PC-3 (cell line): ENCODE results near the gene THSD8. TPM values are rescaled to one million over a fixed set of nuclear protein-coding genes. Genes with fewer than 3 reads are reported as not detected.

Source experiments
- ATAC-seq: fragments of 200-7000 bp; cut with Tn5 transposase; 2 replicates; pipeline ENCODE4 v1.9.1; 2020; ENCODE audit warnings: mild to moderate bottlenecking, moderate library complexity
- BruUV-seq: library from RNA; stranded (reverse); fragments of 400-500 nt; replicated peaks from 2 replicates; lab custom pipeline; 2021; lab: Mats Ljungman, UMichigan
- CTCF ChIA-PET: fragments of 300-600 bp; sonication (Branson Sonifier 250); formaldehyde crosslinking; loops from one replicate; lab custom pipeline; 2022; ENCODE audit warnings: antibody characterized with exemption; lab: Charles Lee
- POLR2A ChIA-PET: fragments of 300-600 bp; sonication (Branson Sonifier 250); formaldehyde crosslinking; loops from one replicate; lab custom pipeline; 2022; ENCODE audit warnings: antibody characterized with exemption; ENCODE audit not compliant: unreplicated experiment; lab: Charles Lee
- DNase-seq: peaks from one replicate; pipeline ENCODE4 v3.0.0-alpha.2; 2015
- H2AFZ ChIP-seq: fragments of 300-600 bp; sonication (generic); 2 replicates; pipeline ENCODE4 v1.6.0; 2016; ENCODE audit warnings: antibody characterized with exemption, low read length
- H3F3A ChIP-seq: fragments of 300-600 bp; sonication (generic); one replicate; pipeline ENCODE4 v1.6.0; 2017; ENCODE audit warnings: antibody characterized with exemption, low read length, control low read depth, mild to moderate bottlenecking; ENCODE audit not compliant: unreplicated experiment
- H3K27ac ChIP-seq: fragments of 300-600 bp; sonication (generic); 2 replicates; pipeline ENCODE4 v1.5.1; 2016; ENCODE audit warnings: mild to moderate bottlenecking, low read length
- H3K27me3 ChIP-seq: fragments of 300-600 bp; sonication (generic); 2 replicates; pipeline ENCODE4 v1.6.1; 2016; ENCODE audit warnings: low read length, mixed read lengths
- H3K36me3 ChIP-seq: fragments of 300-600 bp; sonication (generic); 2 replicates; pipeline ENCODE4 v1.6.1; 2016; ENCODE audit warnings: low read depth, mixed run types, low read length, mixed read lengths
- H3K4me1 ChIP-seq: fragments of 300-600 bp; sonication (generic); 2 replicates; pipeline ENCODE4 v1.5.1; 2016; ENCODE audit warnings: low read length; ENCODE audit not compliant: insufficient read depth
- H3K4me2 ChIP-seq: fragments of 300-600 bp; sonication (generic); 2 replicates; pipeline ENCODE4 v1.6.0; 2016; ENCODE audit warnings: low read length
- H3K4me3 ChIP-seq: fragments of 300-600 bp; sonication (generic); 2 replicates; pipeline ENCODE4 v1.5.1; 2016; ENCODE audit warnings: mild to moderate bottlenecking, low read length, mixed read lengths
- H3K79me2 ChIP-seq: fragments of 300-600 bp; sonication (generic); 2 replicates; pipeline ENCODE4 v1.6.1; 2017; ENCODE audit warnings: low read length, mixed read lengths
- H3K9ac ChIP-seq: fragments of 300-600 bp; sonication (generic); 2 replicates; pipeline ENCODE4 v1.6.0; 2016; ENCODE audit warnings: mild to moderate bottlenecking, low read length
- H3K9me2 ChIP-seq: fragments of 300-600 bp; sonication (generic); replicated peaks from 2 replicates; pipeline ENCODE4 v1.6.1; 2016; ENCODE audit warnings: mixed run types, low read length, mixed read lengths
- H3K9me3 ChIP-seq: fragments of 300-600 bp; sonication (generic); 2 replicates; pipeline ENCODE4 v1.6.1; 2016; ENCODE audit warnings: low read length, mixed read lengths
- H4K20me1 ChIP-seq: fragments of 300-600 bp; sonication (generic); 2 replicates; pipeline ENCODE4 v1.6.1; 2016; ENCODE audit warnings: low read length, mixed read lengths
- EZH2 ChIP-seq: fragments of 300-600 bp; sonication (generic); IDR thresholded peaks from one replicate; pipeline ENCODE4 v1.6.1; 2017; ENCODE audit warnings: antibody characterized with exemption, mild to moderate bottlenecking, low read length; ENCODE audit not compliant: unreplicated experiment
- EZH2phosphoT487 ChIP-seq: fragments of 300-600 bp; sonication (generic); IDR thresholded peaks from 2 replicates; pipeline ENCODE4 v1.6.1; 2018; ENCODE audit warnings: mild to moderate bottlenecking, antibody characterized with exemption, low read length, borderline replicate concordance
- intact Hi-C: fragments of 100-400 bp; cut with micrococcal nuclease; formaldehyde crosslinking; loops from 2 replicates; pipeline ENCODE4 v1.9.0; 2023
- total RNA-seq: library from RNA; depleted of rRNA; stranded (reverse); fragments of >200 nt; gene quantifications from 2 replicates; pipeline ENCODE4 v1.2.3, GENCODE V29; 2014
- TF ChIP-seq, protein P1 (sequence below): fragments of 300-600 bp; sonication (generic); conservative IDR thresholded peaks from 2 replicates; pipeline ENCODE4 v1.5.1; 2017; ENCODE audit warnings: antibody characterized with exemption, low read depth, mild to moderate bottlenecking, low read length

The THSD8 gene
- total RNA-seq, 1 experiment from 2014 or later, result not detected

DNA sequence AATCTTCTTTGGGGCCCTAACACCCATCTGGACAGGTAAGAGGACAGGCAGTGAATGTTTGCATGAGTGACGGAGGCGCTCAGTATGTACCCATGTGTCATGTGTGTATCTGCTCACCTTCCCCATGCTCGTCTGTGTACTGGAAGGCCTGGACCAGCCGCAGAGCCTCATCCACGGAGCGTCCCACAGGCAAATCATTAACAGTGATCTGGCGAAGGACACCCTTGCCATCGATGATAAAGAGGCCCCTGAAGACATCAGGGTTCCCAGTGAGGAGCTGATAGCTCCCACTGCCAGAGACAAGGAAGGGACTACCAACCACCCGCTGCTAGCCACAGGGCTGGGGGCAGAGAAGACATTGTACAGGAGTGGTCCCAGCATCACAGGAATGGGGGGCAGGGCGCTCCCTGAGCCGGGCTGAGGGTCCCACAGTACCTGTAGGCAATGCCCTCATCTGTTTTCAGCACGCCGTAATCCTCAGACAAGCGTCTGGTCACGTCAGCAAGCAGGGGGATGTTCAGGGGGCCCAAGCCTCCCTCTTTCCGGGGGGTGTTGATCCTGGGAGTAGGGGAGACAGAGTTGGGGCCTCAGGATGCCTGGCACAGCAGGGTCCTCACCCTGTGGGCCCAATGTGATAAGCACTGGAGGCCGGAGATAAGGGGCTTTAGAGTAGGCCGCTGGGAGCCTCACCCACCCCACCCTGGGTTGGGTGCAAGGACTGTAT, 2.0 kb upstream of the THSD8 start:
- H3K36me3 ChIP-seq, result peaks cover 15% of the 10 kb centered on the region
- no peaks in the 10 kb centered on the region for H3K9me2 ChIP-seq
- peaks cover 28% of the 10 kb centered on the region for H3K79me2 ChIP-seq
- POLR2A ChIA-PET, result no interaction called here
- no peaks in the 10 kb centered on the region for H3K9me3 ChIP-seq
- no peak overlapping the region for H3K27ac ChIP-seq
- H2AFZ ChIP-seq, result no peak overlapping the region
- H3K4me3 ChIP-seq, result peak overlapping the region; percentile 81
- TF ChIP-seq EZH2 (no peak), EZH2phosphoT487 (no peak)
- H3F3A ChIP-seq, result no peaks in the 10 kb centered on the region
- intact Hi-C loops, result loop anchor here (5.0 kb wide), 1 partner anchor 37 kb away; the partner anchor contains the start of gene MAST1
- H3K4me2 ChIP-seq, result peak overlapping the region; percentile 91
- BruUV-seq, result no TSS peak
- no peak overlapping the region for H3K9ac ChIP-seq
- DNase-seq (no peak), ATAC-seq (no peak)
- H4K20me1 ChIP-seq, result no peaks in the 10 kb centered on the region
- CTCF ChIA-PET, result interaction anchor here (1.1 kb wide), 2 partner anchors 22 to 48 kb away, joined by 3 to 4 read pairs; no protein-coding TSS in a partner anchor
- H3K4me1 ChIP-seq, result peaks cover 20% of the 10 kb centered on the region
- no peaks in the 10 kb centered on the region for H3K27me3 ChIP-seq

DNA sequence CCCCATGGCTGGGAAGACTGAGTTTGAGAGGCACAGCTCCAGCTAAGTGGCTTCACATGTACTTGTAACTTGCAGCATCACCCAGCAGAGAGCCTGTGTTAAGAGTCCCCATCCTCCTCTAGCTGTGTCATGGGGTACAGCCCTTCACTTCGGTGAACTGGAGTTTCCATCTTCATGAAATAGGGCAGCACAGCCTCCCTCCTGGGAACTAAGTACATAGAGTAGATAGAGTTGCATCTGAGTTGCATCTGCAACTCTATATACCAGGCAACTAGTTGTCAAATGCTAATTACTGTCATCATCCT, 1.5 kb upstream of the THSD8 start:
- no peak for ATAC-seq
- H3K79me2 ChIP-seq, result peaks cover 28% of the 10 kb centered on the region
- no peaks in the 10 kb centered on the region for H3K9me3 ChIP-seq
- H4K20me1 ChIP-seq, result no peaks in the 10 kb centered on the region
- no peak for TF ChIP-seq EZH2phosphoT487
- TF ChIP-seq, protein P1, sequence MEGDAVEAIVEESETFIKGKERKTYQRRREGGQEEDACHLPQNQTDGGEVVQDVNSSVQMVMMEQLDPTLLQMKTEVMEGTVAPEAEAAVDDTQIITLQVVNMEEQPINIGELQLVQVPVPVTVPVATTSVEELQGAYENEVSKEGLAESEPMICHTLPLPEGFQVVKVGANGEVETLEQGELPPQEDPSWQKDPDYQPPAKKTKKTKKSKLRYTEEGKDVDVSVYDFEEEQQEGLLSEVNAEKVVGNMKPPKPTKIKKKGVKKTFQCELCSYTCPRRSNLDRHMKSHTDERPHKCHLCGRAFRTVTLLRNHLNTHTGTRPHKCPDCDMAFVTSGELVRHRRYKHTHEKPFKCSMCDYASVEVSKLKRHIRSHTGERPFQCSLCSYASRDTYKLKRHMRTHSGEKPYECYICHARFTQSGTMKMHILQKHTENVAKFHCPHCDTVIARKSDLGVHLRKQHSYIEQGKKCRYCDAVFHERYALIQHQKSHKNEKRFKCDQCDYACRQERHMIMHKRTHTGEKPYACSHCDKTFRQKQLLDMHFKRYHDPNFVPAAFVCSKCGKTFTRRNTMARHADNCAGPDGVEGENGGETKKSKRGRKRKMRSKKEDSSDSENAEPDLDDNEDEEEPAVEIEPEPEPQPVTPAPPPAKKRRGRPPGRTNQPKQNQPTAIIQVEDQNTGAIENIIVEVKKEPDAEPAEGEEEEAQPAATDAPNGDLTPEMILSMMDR, result no peak
- no peak for TF ChIP-seq EZH2
- peaks cover 15% of the 10 kb centered on the region for H3K36me3 ChIP-seq
- no peaks in the 10 kb centered on the region for H3F3A ChIP-seq
- ChIA-PET POLR2A (interaction anchor here (0.6 kb wide), 1 partner anchor 34 kb away, joined by 4 read pairs; no protein-coding TSS in a partner anchor), CTCF (interaction anchor here (1.1 kb wide), 1 partner anchor 47 kb away, joined by 3 read pairs; no protein-coding TSS in a partner anchor)
- peak overlapping the region; percentile 81 for H3K4me3 ChIP-seq
- peak overlapping the region; percentile 91 for H3K4me2 ChIP-seq
- no TSS peak for BruUV-seq
- H3K9ac ChIP-seq, result peak overlapping the region; percentile 84; the same call in 1 of the 2 replicates
- H3K4me1 ChIP-seq, result peaks cover 20% of the 10 kb centered on the region
- H2AFZ ChIP-seq, result no peak overlapping the region
- H3K27me3 ChIP-seq, result no peaks in the 10 kb centered on the region
- no peaks in the 10 kb centered on the region for H3K9me2 ChIP-seq
- H3K27ac ChIP-seq, result no peak overlapping the region
- DNase-seq, result no peak
- intact Hi-C loops, result loop anchor here (5.0 kb wide), 1 partner anchor 37 kb away; the partner anchor contains the start of gene MAST1

DNA sequence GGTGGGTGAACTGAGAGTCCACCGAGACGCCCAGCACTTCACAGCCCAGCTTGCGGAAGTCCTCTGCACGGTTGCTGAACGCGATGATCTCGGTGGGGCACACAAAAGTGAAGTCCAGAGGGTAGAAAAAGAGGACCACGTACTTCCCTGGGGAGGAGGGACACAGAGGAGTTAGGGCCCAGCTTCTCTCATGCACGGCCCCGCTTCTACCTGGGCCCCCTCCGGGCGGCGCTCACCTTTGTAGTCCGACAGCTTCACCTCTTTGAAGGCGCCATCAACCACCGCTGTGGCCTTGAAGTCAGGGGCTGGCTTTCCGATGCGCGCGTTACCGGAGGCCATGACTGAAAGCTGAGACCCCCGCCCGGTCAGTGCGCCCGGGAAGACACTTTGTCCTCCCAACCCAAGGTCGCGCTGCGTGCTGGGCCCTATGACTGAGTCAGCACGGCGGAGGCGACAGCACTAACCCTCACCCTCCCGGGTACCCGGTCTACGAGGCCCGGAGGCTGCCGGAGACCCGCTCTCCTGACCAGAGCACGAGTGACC, 875 bp upstream of the THSD8 start:
- Histone ChIP-seq H3K9me3 (no peaks in the 10 kb centered on the region), H3K4me1 (peaks cover 19% of the 10 kb centered on the region), H3K4me2 (peak overlapping the region; percentile 91), H2AFZ (peak overlapping the region; percentile 91), H4K20me1 (no peaks in the 10 kb centered on the region), H3F3A (no peaks in the 10 kb centered on the region), H3K36me3 (peaks cover 15% of the 10 kb centered on the region), H3K27me3 (no peaks in the 10 kb centered on the region), H3K4me3 (peak overlapping the region; percentile 81), H3K79me2 (peaks cover 28% of the 10 kb centered on the region), H3K9me2 (no peaks in the 10 kb centered on the region), H3K9ac (peak overlapping the region; percentile 84), H3K27ac (no peak overlapping the region; the same call in 1 of the 2 replicates)
- TSS peak; percentile 53 for BruUV-seq
- POLR2A ChIA-PET, result interaction anchor here (0.6 kb wide), 1 partner anchor 35 kb away, joined by 4 read pairs; no protein-coding TSS in a partner anchor
- intact Hi-C loops, result loop anchor here (5.0 kb wide), 1 partner anchor 36 kb away; the partner anchor contains the start of gene MAST1
- no peak for TF ChIP-seq EZH2phosphoT487
- TF ChIP-seq, protein P1, result 0 out of 2 replicates have a peak, but pooled peaks have one; percentile 29
- CTCF ChIA-PET, result interaction anchor here (1.1 kb wide), 1 partner anchor 47 kb away, joined by 3 read pairs; no protein-coding TSS in a partner anchor
- DNase-seq, result peak; percentile 22
- peak; percentile 24 for ATAC-seq
